HAP-1 (cell line): Measurements from ENCODE around the gene IL7R.
A peak's percentile ranks its signal among the peaks of the same experiment; 100 is the strongest.

Experiments used
- DNase-seq, 2 experiments: peaks; one replicate each; pipeline ENCODE4 v3.0.0-alpha.2; 2016 to 2020; ENCODE audit warnings: low spot score in 2 of 2
- H3K27me3 ChIP-seq: fragments of 250-450 bp; sonication (Bioruptor Pico); 2 replicates; pipeline ENCODE4 v1.5.1; 2020; ENCODE audit warnings: low read depth, mild to moderate bottlenecking, moderate library complexity
- H3K36me3 ChIP-seq: fragments of 250-450 bp; sonication (Bioruptor Pico); replicated peaks from 2 replicates; pipeline ENCODE4 v1.5.1; 2020; ENCODE audit warnings: mild to moderate bottlenecking
- H3K4me1 ChIP-seq: fragments of 250-450 bp; sonication (Bioruptor Pico); 2 replicates; pipeline ENCODE4 v1.5.1; 2020; ENCODE audit warnings: mild to moderate bottlenecking
- H3K4me3 ChIP-seq: fragments of 250-450 bp; sonication (Bioruptor Pico); 2 replicates; pipeline ENCODE4 v1.5.1; 2020; ENCODE audit warnings: mild to moderate bottlenecking, moderate library complexity
- H3K9me3 ChIP-seq: fragments of 250-450 bp; sonication (Bioruptor Pico); 2 replicates; pipeline ENCODE4 v1.5.1; 2020; ENCODE audit warnings: mild to moderate bottlenecking, moderate library complexity
- in situ Hi-C: fragments of 300-500 bp; cut with MboI; formaldehyde crosslinking; loops from 3 replicates; pipeline ENCODE4 v1.14.3; 2020; ENCODE audit warnings: low sequenced_read_pairs, inconsistent platforms, mixed read lengths

IL7R gene

GRCh38 chr5:35922468-35922867 is 65.8 kb downstream of the IL7R start:
- H3K27me3 ChIP-seq, result no peaks in the 10 kb centered on the region; the same call in 1 of the 2 replicates
- in situ Hi-C loops, result loop anchor here (10.0 kb wide), 3 partner anchors 148 to 828 kb away; no protein-coding TSS in a partner anchor
- peaks cover 10% of the 10 kb centered on the region for H3K4me1 ChIP-seq
- H3K9me3 ChIP-seq, result no peaks in the 10 kb centered on the region
- DNase-seq, result no peak
- H3K4me3 ChIP-seq, result no peak overlapping the region
- no peaks in the 10 kb centered on the region for H3K36me3 ChIP-seq

- H3K27me3 ChIP-seq, result peaks cover 6% of the 10 kb centered on the region
- H3K4me1 ChIP-seq, result peaks cover 10% of the 10 kb centered on the region
- DNase-seq, result no peak
- in situ Hi-C loops, result loop anchor here (10.0 kb wide), 3 partner anchors 150 to 830 kb away; no protein-coding TSS in a partner anchor
- H3K4me3 ChIP-seq, result no peak overlapping the region
- no peaks in the 10 kb centered on the region for H3K36me3 ChIP-seq
- H3K9me3 ChIP-seq, result no peaks in the 10 kb centered on the region
These were observed 67.6 kb downstream of the IL7R start for GRCh38 chr5:35924122-35924949.

GRCh38 chr5:35924950-35925722 is 68.4 kb downstream of the IL7R start:
- peak; percentile 59 to 81 for DNase-seq
- Histone ChIP-seq H3K4me3 (no peak overlapping the region), H3K27me3 (peaks cover 6% of the 10 kb centered on the region), H3K9me3 (no peaks in the 10 kb centered on the region), H3K36me3 (no peaks in the 10 kb centered on the region), H3K4me1 (peaks cover 10% of the 10 kb centered on the region)
- in situ Hi-C loops, result loop anchor here (10.0 kb wide), 3 partner anchors 150 to 830 kb away; no protein-coding TSS in a partner anchor

- H3K4me1 ChIP-seq, result peaks cover 10% of the 10 kb centered on the region
- peak; percentile 57 to 77 for DNase-seq
- H3K27me3 ChIP-seq, result peaks cover 10% of the 10 kb centered on the region
- in situ Hi-C loops, result loop anchor here (10.0 kb wide), 3 partner anchors 152 to 832 kb away; no protein-coding TSS in a partner anchor
- H3K4me3 ChIP-seq, result no peak overlapping the region
- no peaks in the 10 kb centered on the region for H3K36me3 ChIP-seq
- no peaks in the 10 kb centered on the region for H3K9me3 ChIP-seq
These were observed 69.8 kb downstream of the IL7R start for GRCh38 chr5:35926389-35927051.
